ENCODE results near the gene UTP18.
"Not testable (repeated sequence)": the region's sequence is repeated elsewhere in the genome, so short reads cannot be mapped to it uniquely, and the experiment has no call there.

Gene UTP18

DNA sequence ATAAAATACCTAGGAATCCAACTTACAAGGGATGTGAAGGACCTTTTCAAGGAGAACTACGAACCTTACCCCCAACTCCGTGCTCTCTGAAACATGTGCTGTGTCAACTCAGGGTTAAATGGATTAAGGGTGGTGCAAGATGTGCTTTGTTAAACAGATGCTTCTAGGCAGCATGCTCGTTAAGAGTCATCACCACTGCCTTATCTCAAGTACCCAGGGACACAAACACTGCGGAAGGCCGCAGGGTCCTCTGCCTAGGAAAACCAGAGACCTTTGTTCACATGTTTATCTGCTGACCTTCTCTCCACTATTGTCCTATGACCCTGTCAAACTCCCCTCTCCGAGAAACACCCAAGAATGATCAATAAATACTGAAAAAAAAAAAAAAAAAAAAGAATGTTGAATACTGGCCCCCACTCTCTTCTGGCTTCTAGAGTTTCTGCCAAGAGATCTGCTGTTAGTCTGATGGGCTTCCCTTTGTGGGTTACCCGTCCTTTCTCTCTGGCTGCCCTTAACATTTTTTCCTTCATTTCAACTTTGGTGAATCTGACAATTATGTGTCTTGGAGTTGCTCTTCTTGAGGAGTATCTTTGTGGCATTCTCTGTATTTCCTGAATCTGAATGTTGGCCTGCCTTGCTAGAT, 70.6 kb downstream of the UTP18 start:
- DNase-seq (ENCODE audit: low read depth, low spot score) = not testable (repeated sequence)

DNA sequence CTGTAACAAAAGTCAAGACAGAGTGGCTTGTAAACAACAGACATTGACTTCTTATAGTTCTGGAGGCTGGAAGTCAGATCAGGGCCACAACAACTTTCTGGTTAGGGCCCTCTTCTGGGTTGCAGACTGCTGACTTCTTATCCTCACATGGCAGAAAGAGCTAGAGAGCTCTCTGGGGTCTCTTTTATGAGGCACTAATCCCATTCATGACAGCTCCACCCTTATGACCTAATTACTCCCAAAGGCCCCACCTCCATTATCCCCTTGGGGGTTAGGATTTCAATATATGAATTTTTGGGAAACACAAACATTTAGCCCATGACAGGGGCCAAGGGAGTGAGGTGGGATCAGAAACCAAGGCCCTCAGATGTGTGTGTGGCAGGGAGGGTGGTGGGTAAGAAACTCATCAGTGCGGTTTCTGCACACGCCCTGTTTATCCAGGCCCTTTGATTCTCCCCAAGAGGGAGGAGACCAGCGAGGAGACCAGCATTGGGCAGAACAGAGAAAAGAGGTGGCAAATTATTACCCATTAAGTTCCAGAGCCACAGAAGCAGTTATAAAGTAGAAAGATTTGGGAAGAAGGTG, 74.8 kb downstream of the UTP18 start:
- DNase-seq (ENCODE audit: low read depth, low spot score) = no peak

DNA sequence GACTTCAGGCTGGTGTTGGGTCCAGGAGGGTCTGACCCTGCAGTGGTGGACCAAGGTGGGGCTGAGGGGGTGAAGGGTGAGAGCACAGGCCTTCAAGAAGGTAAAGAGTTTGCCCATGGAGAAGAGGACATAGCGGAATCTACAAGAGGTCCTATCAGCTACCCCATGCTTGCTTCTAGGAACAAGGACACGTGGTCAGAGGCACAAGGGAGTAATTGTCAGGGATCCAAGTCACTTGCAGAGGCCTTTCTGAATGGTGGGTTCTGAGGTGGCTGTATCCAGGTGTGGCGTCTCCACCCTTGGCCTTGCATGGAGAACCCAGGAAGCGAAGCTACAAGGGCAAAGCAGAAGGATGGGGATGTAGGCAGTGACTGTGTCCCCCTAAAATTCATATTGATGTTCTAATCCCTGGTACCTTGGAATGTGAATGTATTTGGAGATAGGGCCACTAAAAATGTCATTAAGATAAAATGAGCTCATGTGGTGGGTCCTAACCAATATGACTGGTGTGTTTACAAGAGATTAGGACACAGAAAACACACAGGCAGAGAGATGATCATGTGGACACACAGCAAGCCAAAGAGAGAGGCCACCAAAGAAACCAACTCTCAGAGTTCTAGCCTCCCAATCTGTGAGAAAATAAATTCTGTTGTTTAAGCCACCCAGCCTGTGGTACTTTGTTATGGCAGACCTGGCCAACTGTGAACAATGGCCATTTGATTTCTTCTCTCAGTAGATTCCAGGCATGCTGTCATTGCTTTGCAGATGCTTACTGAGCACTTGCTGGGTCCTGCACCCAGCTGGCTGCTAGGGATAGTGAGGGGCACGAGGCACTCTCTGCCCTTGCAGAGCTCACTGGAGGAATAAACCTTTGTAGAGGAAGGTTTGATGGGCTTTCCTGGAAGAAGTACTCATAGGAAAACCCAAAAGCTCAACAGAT, 75.8 kb downstream of the UTP18 start:
- DNase-seq (ENCODE audit: low read depth, low spot score) = no peak

DNA sequence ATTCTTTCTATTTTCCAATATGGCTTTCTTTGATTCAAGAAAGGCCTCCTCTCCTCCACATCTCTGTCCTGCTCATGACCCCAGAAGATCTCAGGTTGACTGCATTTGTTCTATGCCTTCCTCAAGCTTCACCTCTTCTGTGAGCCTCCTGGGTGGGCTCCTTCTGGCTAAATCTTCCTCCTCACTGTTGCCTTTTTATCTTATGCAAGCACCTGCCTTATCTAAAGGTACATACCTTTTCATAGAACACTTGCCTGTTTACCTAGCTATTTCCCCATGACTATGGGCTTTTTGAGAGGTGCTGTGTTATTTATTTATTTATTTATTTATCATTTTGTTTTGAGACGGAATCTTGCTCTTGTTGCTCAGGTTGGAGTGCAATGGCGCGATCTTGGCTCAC, 81.1 kb downstream of the UTP18 start:
- DNase-seq (ENCODE audit: low read depth, low spot score) = no peak

DNA sequence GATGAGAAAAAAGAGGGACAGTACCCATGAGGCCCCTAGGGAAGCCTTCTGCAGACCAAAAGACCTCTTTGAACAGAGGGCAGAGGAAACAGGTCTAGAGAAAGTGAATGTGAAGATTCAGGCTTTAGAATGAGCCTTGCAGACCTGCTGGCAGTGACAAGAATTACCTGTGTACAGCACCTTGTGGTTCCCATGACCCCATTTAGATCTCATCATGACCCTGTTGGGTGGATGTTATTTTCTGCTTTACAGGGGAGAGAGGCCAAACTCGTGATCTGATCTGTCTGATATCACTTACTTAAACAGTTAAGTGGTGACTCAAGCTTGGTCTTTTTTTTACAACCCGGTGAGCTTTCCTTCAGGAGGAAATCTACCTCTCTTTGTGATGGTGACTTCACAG, 81.9 kb downstream of the UTP18 start:
- DNase-seq (ENCODE audit: low read depth, low spot score) = no peak

DNA sequence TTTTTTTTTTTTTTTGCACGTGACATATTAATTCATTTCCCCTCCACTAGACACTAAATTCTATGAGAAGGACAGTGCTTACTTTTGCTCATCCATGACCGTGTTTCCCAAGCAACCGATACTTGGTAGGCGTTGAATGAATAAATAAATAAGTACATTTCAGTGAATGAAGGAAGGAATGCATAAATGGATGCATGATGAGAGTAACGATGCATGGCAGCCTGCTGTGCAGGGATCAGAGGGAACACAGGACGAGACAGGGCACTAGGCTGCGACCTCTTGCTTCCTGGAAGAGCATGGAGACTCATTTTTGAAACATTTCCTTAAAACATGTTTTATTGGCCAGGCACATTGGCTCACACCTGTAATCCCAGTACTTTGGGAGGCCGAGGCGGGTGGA, 84.2 kb downstream of the UTP18 start:
- no peak for DNase-seq (ENCODE audit: low read depth, low spot score)

DNA sequence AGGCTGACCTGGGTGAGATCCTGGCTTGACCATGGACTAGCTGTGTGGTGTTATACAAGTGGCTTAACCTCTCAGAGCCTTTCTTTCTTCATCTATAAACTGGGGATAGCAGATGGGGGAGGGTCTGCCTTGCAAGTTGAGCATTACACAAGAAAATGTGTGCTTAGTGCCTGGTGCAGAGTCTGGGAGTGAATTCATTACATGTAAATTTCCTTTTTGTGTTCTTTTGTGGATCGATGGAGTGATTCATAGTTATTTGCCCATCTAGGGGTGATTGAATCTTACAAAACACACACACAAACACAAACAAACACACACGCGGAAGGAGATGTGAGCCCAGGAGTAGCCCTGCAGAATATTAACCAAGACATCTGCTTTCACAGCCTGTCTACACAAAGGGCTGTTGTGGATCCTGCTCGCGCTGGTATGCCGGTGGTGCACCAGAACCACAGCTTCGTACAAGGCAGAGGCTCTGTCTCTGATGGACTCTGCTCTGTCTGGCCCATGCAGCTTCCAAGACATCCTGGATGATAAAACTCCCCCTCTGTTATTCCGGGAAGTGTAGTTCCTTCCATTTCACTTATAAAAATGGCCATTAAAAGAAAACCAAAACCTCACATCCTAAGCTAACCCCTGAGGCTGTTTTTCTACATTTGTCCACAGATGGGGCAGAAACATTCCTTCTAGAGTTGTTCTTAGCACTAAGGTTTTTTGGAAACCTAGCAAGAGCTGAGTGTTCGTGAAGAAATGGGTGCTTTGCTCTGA, 86.1 kb downstream of the UTP18 start:
- DNase-seq (ENCODE audit: low read depth, low spot score) = no peak
